Activated T-cell treated with anti-CD3 and anti-CD28 coated beads, Interleukin-2, amount 50 U/mL, for 24 hours (primary cell): ENCODE data around the gene DOCK1.

Source experiments
- DNase-seq: peaks from one replicate; pipeline ENCODE4 v3.0.0-alpha.2; 2020
- H3K27ac Mint-ChIP-seq: 2 replicates; pipeline ENCODE4 v1.8.0; 2020; ENCODE audit warnings: mild to moderate bottlenecking, mixed read lengths
- H3K27me3 Mint-ChIP-seq: 2 replicates; pipeline ENCODE4 v1.8.0; 2020; ENCODE audit warnings: mixed read lengths
- H3K36me3 Mint-ChIP-seq: 2 replicates; pipeline ENCODE4 v1.8.0; 2020; ENCODE audit warnings: low read depth, mixed read lengths
- H3K4me1 Mint-ChIP-seq: 2 replicates; pipeline ENCODE4 v1.8.0; 2020; ENCODE audit warnings: low read depth, mixed read lengths
- H3K4me3 Mint-ChIP-seq: 2 replicates; pipeline ENCODE4 v1.8.0; 2020; ENCODE audit warnings: mild to moderate bottlenecking, moderate library complexity, mixed read lengths
- H3K9me3 Mint-ChIP-seq: 2 replicates; pipeline ENCODE4 v1.8.0; 2020; ENCODE audit warnings: mixed read lengths

Gene DOCK1

GRCh38 chr10:127033216-127034033, 128.2 kb downstream of the DOCK1 start:
- Mint-ChIP-seq H3K36me3 (no peaks in the 10 kb centered on the region), H3K27ac (no peak overlapping the region), H3K4me1 (no peaks in the 10 kb centered on the region), H3K27me3 (no peaks in the 10 kb centered on the region), H3K4me3 (no peak overlapping the region), H3K9me3 (no peaks in the 10 kb centered on the region)
- DNase-seq = no peak

GRCh38 chr10:127034034-127034633, 128.9 kb downstream of the DOCK1 start:
- DNase-seq = no peak
- Mint-ChIP-seq H3K27me3 (no peaks in the 10 kb centered on the region), H3K27ac (no peak overlapping the region), H3K9me3 (no peaks in the 10 kb centered on the region), H3K4me1 (no peaks in the 10 kb centered on the region), H3K4me3 (no peak overlapping the region), H3K36me3 (no peaks in the 10 kb centered on the region)

GRCh38 chr10:127034790-127035189, 129.6 kb downstream of the DOCK1 start:
- no peaks in the 10 kb centered on the region for H3K4me1 Mint-ChIP-seq
- no peaks in the 10 kb centered on the region for H3K36me3 Mint-ChIP-seq
- DNase-seq = no peak
- H3K27ac Mint-ChIP-seq = no peak overlapping the region
- no peak overlapping the region for H3K4me3 Mint-ChIP-seq
- no peaks in the 10 kb centered on the region for H3K9me3 Mint-ChIP-seq
- no peaks in the 10 kb centered on the region for H3K27me3 Mint-ChIP-seq

- Mint-ChIP-seq H3K36me3 (no peaks in the 10 kb centered on the region), H3K27me3 (no peaks in the 10 kb centered on the region), H3K4me1 (no peaks in the 10 kb centered on the region), H3K27ac (no peak overlapping the region), H3K4me3 (no peak overlapping the region), H3K9me3 (no peaks in the 10 kb centered on the region)
- no peak for DNase-seq
Observed at GRCh38 chr10:127035827-127036226, 130.6 kb downstream of the DOCK1 start.

GRCh38 chr10:127036987-127037386, 131.8 kb downstream of the DOCK1 start:
- no peak for DNase-seq
- Mint-ChIP-seq H3K27ac (no peak overlapping the region), H3K9me3 (no peaks in the 10 kb centered on the region), H3K36me3 (no peaks in the 10 kb centered on the region), H3K4me1 (no peaks in the 10 kb centered on the region), H3K27me3 (no peaks in the 10 kb centered on the region), H3K4me3 (no peak overlapping the region)

- H3K36me3 Mint-ChIP-seq = no peaks in the 10 kb centered on the region
- no peaks in the 10 kb centered on the region for H3K9me3 Mint-ChIP-seq
- H3K27me3 Mint-ChIP-seq = no peaks in the 10 kb centered on the region
- no peak for DNase-seq
- H3K4me1 Mint-ChIP-seq = no peaks in the 10 kb centered on the region
- H3K4me3 Mint-ChIP-seq = no peak overlapping the region
- H3K27ac Mint-ChIP-seq = no peak overlapping the region
Observed at GRCh38 chr10:127039435-127039834, 134.2 kb downstream of the DOCK1 start.

- H3K27me3 Mint-ChIP-seq = no peaks in the 10 kb centered on the region
- no peak for DNase-seq
- no peaks in the 10 kb centered on the region for H3K4me1 Mint-ChIP-seq
- no peaks in the 10 kb centered on the region for H3K36me3 Mint-ChIP-seq
- H3K4me3 Mint-ChIP-seq = no peak overlapping the region
- H3K27ac Mint-ChIP-seq = no peak overlapping the region
- H3K9me3 Mint-ChIP-seq = no peaks in the 10 kb centered on the region
Observed at GRCh38 chr10:127040756-127041155, 135.5 kb downstream of the DOCK1 start.

- Mint-ChIP-seq H3K4me1 (no peaks in the 10 kb centered on the region), H3K9me3 (no peaks in the 10 kb centered on the region), H3K36me3 (no peaks in the 10 kb centered on the region), H3K27me3 (no peaks in the 10 kb centered on the region), H3K4me3 (no peak overlapping the region), H3K27ac (no peak overlapping the region)
- DNase-seq = no peak
Observed at GRCh38 chr10:127041552-127041951, 136.3 kb downstream of the DOCK1 start.

- H3K4me3 Mint-ChIP-seq = no peak overlapping the region
- DNase-seq = no peak
- H3K36me3 Mint-ChIP-seq = no peaks in the 10 kb centered on the region
- H3K27ac Mint-ChIP-seq = no peak overlapping the region
- H3K4me1 Mint-ChIP-seq = no peaks in the 10 kb centered on the region
- no peaks in the 10 kb centered on the region for H3K9me3 Mint-ChIP-seq
- no peaks in the 10 kb centered on the region for H3K27me3 Mint-ChIP-seq
Observed at GRCh38 chr10:127043301-127043700, 138.1 kb downstream of the DOCK1 start.

- no peaks in the 10 kb centered on the region for H3K9me3 Mint-ChIP-seq
- no peaks in the 10 kb centered on the region for H3K27me3 Mint-ChIP-seq
- no peak overlapping the region for H3K27ac Mint-ChIP-seq
- H3K4me3 Mint-ChIP-seq = no peak overlapping the region
- H3K4me1 Mint-ChIP-seq = no peaks in the 10 kb centered on the region
- H3K36me3 Mint-ChIP-seq = no peaks in the 10 kb centered on the region
- no peak for DNase-seq
Observed at GRCh38 chr10:127044186-127044585, 139.0 kb downstream of the DOCK1 start.

GRCh38 chr10:127046975-127047877, 142.0 kb downstream of the DOCK1 start:
- DNase-seq = no peak
- H3K4me1 Mint-ChIP-seq = no peaks in the 10 kb centered on the region

GRCh38 chr10:127047878-127048238, 142.6 kb downstream of the DOCK1 start:
- Mint-ChIP-seq H3K4me1 (no peaks in the 10 kb centered on the region), H3K4me3 (no peak overlapping the region), H3K27ac (no peak overlapping the region), H3K36me3 (no peaks in the 10 kb centered on the region), H3K9me3 (no peaks in the 10 kb centered on the region), H3K27me3 (no peaks in the 10 kb centered on the region)
- DNase-seq = no peak

More at GRCh38 chr10:127046975-127047877, 142.0 kb downstream of the DOCK1 start:
- Mint-ChIP-seq H3K9me3 (no peaks in the 10 kb centered on the region), H3K27ac (no peak overlapping the region), H3K36me3 (no peaks in the 10 kb centered on the region), H3K4me3 (no peak overlapping the region), H3K27me3 (no peaks in the 10 kb centered on the region)

GRCh38 chr10:127048630-127049029, 143.4 kb downstream of the DOCK1 start:
- no peaks in the 10 kb centered on the region for H3K4me1 Mint-ChIP-seq
- no peak overlapping the region for H3K4me3 Mint-ChIP-seq
- no peak for DNase-seq
- H3K9me3 Mint-ChIP-seq = no peaks in the 10 kb centered on the region
- H3K27ac Mint-ChIP-seq = no peak overlapping the region
- no peaks in the 10 kb centered on the region for H3K27me3 Mint-ChIP-seq
- no peaks in the 10 kb centered on the region for H3K36me3 Mint-ChIP-seq

- no peak overlapping the region for H3K4me3 Mint-ChIP-seq
- no peaks in the 10 kb centered on the region for H3K9me3 Mint-ChIP-seq
- H3K27me3 Mint-ChIP-seq = no peaks in the 10 kb centered on the region
- no peak overlapping the region for H3K27ac Mint-ChIP-seq
- no peaks in the 10 kb centered on the region for H3K4me1 Mint-ChIP-seq
- H3K36me3 Mint-ChIP-seq = no peaks in the 10 kb centered on the region
- DNase-seq = no peak
Observed at GRCh38 chr10:127052001-127052400, 146.8 kb downstream of the DOCK1 start.

- H3K27me3 Mint-ChIP-seq = no peaks in the 10 kb centered on the region
- H3K4me1 Mint-ChIP-seq = no peaks in the 10 kb centered on the region
- DNase-seq = no peak
- no peak overlapping the region for H3K4me3 Mint-ChIP-seq
- peaks cover 8% of the 10 kb centered on the region for H3K9me3 Mint-ChIP-seq
- H3K36me3 Mint-ChIP-seq = no peaks in the 10 kb centered on the region
- H3K27ac Mint-ChIP-seq = no peak overlapping the region
Observed at GRCh38 chr10:127055263-127055662, 150.0 kb downstream of the DOCK1 start.
